ENCODE data around the gene TMEM229B. TPM values are rescaled to one million over a fixed set of nuclear protein-coding genes. Genes with fewer than 3 reads are reported as not detected.
A peak's percentile ranks its signal among the peaks of the same experiment; 100 is the strongest.

The TMEM229B gene
- total RNA-seq, 4 donors from 2014 or later = 0.84 to 6.6 (median 1.3) TPM

- DNase-seq (ENCODE audit: low spot score) = no peak
- no peak for TF ChIP-seq CTCF (IDR thresholded peaks at IDR 0.05)
- no peak for ATAC-seq (ENCODE audit: low FRiP score)
Measured at GRCh38 chr14:67529947-67530935, 41.7 kb upstream of the TMEM229B start.

- DNase-seq (ENCODE audit: low spot score) = no peak
- TF ChIP-seq CTCF (IDR thresholded peaks at IDR 0.05) = no peak
- ATAC-seq (ENCODE audit: low FRiP score) = no peak
Measured at GRCh38 chr14:67528276-67528675, 39.8 kb upstream of the TMEM229B start.

- TF ChIP-seq CTCF (IDR thresholded peaks at IDR 0.05) = no peak
Measured at GRCh38 chr14:67527756-67528155, 39.2 kb upstream of the TMEM229B start.

GRCh38 chr14:67526676-67527459, 38.3 kb upstream of the TMEM229B start:
- TF ChIP-seq CTCF (IDR thresholded peaks at IDR 0.05) = no peak
- ATAC-seq (ENCODE audit: low FRiP score) = peak; percentile 56
- no peak for DNase-seq (ENCODE audit: low spot score)

More at GRCh38 chr14:67527756-67528155, 39.2 kb upstream of the TMEM229B start:
- DNase-seq (ENCODE audit: low spot score) (no peak), ATAC-seq (ENCODE audit: low FRiP score) (no peak)

GRCh38 chr14:67526181-67526580, 37.7 kb upstream of the TMEM229B start:
- TF ChIP-seq CTCF (IDR thresholded peaks at IDR 0.05) = no peak
- ATAC-seq (ENCODE audit: low FRiP score) (no peak), DNase-seq (ENCODE audit: low spot score) (no peak)

GRCh38 chr14:67525389-67525788, 36.9 kb upstream of the TMEM229B start:
- ATAC-seq (ENCODE audit: low FRiP score) (no peak), DNase-seq (ENCODE audit: low spot score) (no peak)
- no peak for TF ChIP-seq CTCF (IDR thresholded peaks at IDR 0.05)

Data from omental fat pad (tissue), 4 donors.